Activated T-cell treated with anti-CD3 and anti-CD28 coated beads for 24 hours (primary cell): ENCODE results near the gene REG3A.

Source experiments
- DNase-seq: peaks from one replicate; pipeline ENCODE4 v3.0.0-alpha.2; 2020; ENCODE audit warnings: low read depth

Gene REG3A

GRCh38 chr2:79159653-79160052 lies at the start of gene REG3A:
Gene REG3A (minus strand): TSS chr2:79159753. CDS start chr2:79159405, 348 bp downstream.
- no peak for DNase-seq

GRCh38 chr2:79200762-79201161 lies 41.2 kb upstream of the REG3A start:
- no peak for DNase-seq

GRCh38 chr2:79191816-79192215 lies 32.3 kb upstream of the REG3A start:
- DNase-seq, result no peak

GRCh38 chr2:79191081-79191480 lies 31.5 kb upstream of the REG3A start:
- DNase-seq, result no peak

- no peak for DNase-seq
Measured at GRCh38 chr2:79189465-79189864, 29.9 kb upstream of the REG3A start.

- DNase-seq, result no peak
Measured at GRCh38 chr2:79181617-79182016, 22.1 kb upstream of the REG3A start.

- no peak for DNase-seq
Measured at GRCh38 chr2:79180092-79180491, 20.5 kb upstream of the REG3A start.

GRCh38 chr2:79179036-79179435 lies 19.5 kb upstream of the REG3A start:
- no peak for DNase-seq

GRCh38 chr2:79178076-79178674 lies 18.6 kb upstream of the REG3A start:
- no peak for DNase-seq

GRCh38 chr2:79171348-79171958 lies 11.9 kb upstream of the REG3A start:
- DNase-seq, result no peak

GRCh38 chr2:79162801-79163200 lies 3.2 kb upstream of the REG3A start:
- DNase-seq, result no peak

GRCh38 chr2:79162132-79162531 lies 2.6 kb upstream of the REG3A start:
- DNase-seq, result no peak

GRCh38 chr2:79159030-79159429 lies 523 bp downstream of the REG3A start:
- DNase-seq, result no peak

- DNase-seq, result no peak
Measured at GRCh38 chr2:79155826-79156476, 3.6 kb downstream of the REG3A start.

- DNase-seq, result no peak
Measured at GRCh38 chr2:79139423-79139822, 20.1 kb downstream of the REG3A start.

GRCh38 chr2:79138385-79138784 lies 21.2 kb downstream of the REG3A start:
- DNase-seq, result no peak

- no peak for DNase-seq
Measured at GRCh38 chr2:79131687-79132086, 27.9 kb downstream of the REG3A start.

GRCh38 chr2:79129804-79130203 lies 29.7 kb downstream of the REG3A start:
- no peak for DNase-seq

- no peak for DNase-seq
Measured at GRCh38 chr2:79129260-79129659, 30.3 kb downstream of the REG3A start.

GRCh38 chr2:79128406-79128805 lies 31.1 kb downstream of the REG3A start:
- DNase-seq, result no peak

- DNase-seq, result no peak
Measured at GRCh38 chr2:79125721-79125985, 33.9 kb downstream of the REG3A start.

GRCh38 chr2:79124907-79125720 lies 34.4 kb downstream of the REG3A start:
- DNase-seq, result no peak

GRCh38 chr2:79122676-79123075 lies 36.9 kb downstream of the REG3A start:
- no peak for DNase-seq
